Type B pancreatic cell (in vitro differentiated cells): ENCODE data around the gene NDUFA8. TPM values are rescaled to one million over a fixed set of nuclear protein-coding genes. Genes with fewer than 3 reads are reported as not detected.

Experiments
- DNase-seq: peaks from one replicate; pipeline ENCODE4 v3.0.0; 2021; ENCODE audit warnings: mixed read lengths; ENCODE audit not compliant: unreplicated experiment; ENCODE audit errors: extremely low spot score
- H3K27ac Mint-ChIP-seq: 2 replicates; pipeline ENCODE4 v1.8.0; 2021; ENCODE audit warnings: mild to moderate bottlenecking, mixed read lengths
- H3K27me3 Mint-ChIP-seq: 2 replicates; pipeline ENCODE4 v1.8.0; 2021; ENCODE audit warnings: mixed read lengths
- H3K36me3 Mint-ChIP-seq: 2 replicates; pipeline ENCODE4 v1.8.0; 2021; ENCODE audit warnings: mixed read lengths
- H3K4me1 Mint-ChIP-seq: one replicate; pipeline ENCODE4 v1.8.0; 2021; ENCODE audit warnings: mixed read lengths; ENCODE audit not compliant: unreplicated experiment
- H3K4me3 Mint-ChIP-seq: 2 replicates; pipeline ENCODE4 v1.8.0; 2021; ENCODE audit warnings: mild to moderate bottlenecking, mixed read lengths
- H3K9me3 Mint-ChIP-seq: 2 replicates; pipeline ENCODE4 v1.8.0; 2021; ENCODE audit warnings: mixed read lengths
- CTCF ChIP-seq: fragments of 200-600 bp; sonication (generic); conservative IDR thresholded peaks from 2 replicates; pipeline ENCODE4 v1.5.0; 2021; ENCODE audit warnings: antibody characterized with exemption, mild to moderate bottlenecking
- long read RNA-seq: library from polyadenylated mRNA; unstranded; transcript quantifications from one replicate; pipeline ENCODE4 v2.0.0, GENCODE V29; 2020
- total RNA-seq: library from RNA; stranded (reverse); gene quantifications from 2 replicates; pipeline ENCODE4 v1.2.1, GENCODE V29; 2021; ENCODE audit warnings: low replicate concordance

NDUFA8 gene
- total RNA-seq: 65.4 and 68.7 TPM in 2 replicates
- long read RNA-seq, transcript NDUFA8-201 (4 exons, 844 nt): major isoform, 41 of 41 reads
- long read RNA-seq, partial matches to known transcripts: 0 of 41 reads
- long read RNA-seq, other reads (novel, unspliced or antisense): 0 of 41 reads

GRCh38 chr9:122159026-122159924 is at the start of gene NDUFA8, which contains the start of gene MORN5:
NDUFA8 (minus strand) TSS chr9:122159779; CDS start chr9:122159677, 102 bp downstream.
MORN5 (plus strand) TSS chr9:122159908; CDS start chr9:122159973, 65 bp downstream.
- H3K4me3 Mint-ChIP-seq: peak within 1 kb of the TSS; percentile 98
- peak within 1 kb of the TSS; percentile 93 for H3K27ac Mint-ChIP-seq
- H3K4me1 Mint-ChIP-seq: peaks cover 19% of the 10 kb centered on the region
- TF ChIP-seq CTCF: peak; percentile 52
- DNase-seq: peak; percentile 98
- H3K9me3 Mint-ChIP-seq: no peaks in the 10 kb centered on the region
- H3K27me3 Mint-ChIP-seq: peaks cover 22% of the 10 kb centered on the region
- H3K36me3 Mint-ChIP-seq: peaks cover 11% of the 10 kb centered on the region

- H3K27me3 Mint-ChIP-seq: peaks cover 54% of the 10 kb centered on the region
- no peak for DNase-seq
- peaks cover 7% of the 10 kb centered on the region for H3K4me1 Mint-ChIP-seq
- H3K4me3 Mint-ChIP-seq: no peak overlapping the region
- H3K9me3 Mint-ChIP-seq: no peaks in the 10 kb centered on the region
- TF ChIP-seq CTCF: no peak
- H3K27ac Mint-ChIP-seq: no peak overlapping the region
- no peaks in the 10 kb centered on the region for H3K36me3 Mint-ChIP-seq
Observed at GRCh38 chr9:122207096-122207495, 47.5 kb upstream of the NDUFA8 start.

- Mint-ChIP-seq H3K4me3 (no peak overlapping the region), H3K4me1 (peaks cover 7% of the 10 kb centered on the region), H3K27ac (no peak overlapping the region), H3K27me3 (peaks cover 46% of the 10 kb centered on the region), H3K36me3 (no peaks in the 10 kb centered on the region), H3K9me3 (no peaks in the 10 kb centered on the region)
- DNase-seq: no peak
- TF ChIP-seq CTCF: no peak
Observed at GRCh38 chr9:122206118-122207046, 46.8 kb upstream of the NDUFA8 start.

- TF ChIP-seq CTCF: no peak
- Mint-ChIP-seq H3K27me3 (peaks cover 34% of the 10 kb centered on the region), H3K4me3 (no peak overlapping the region), H3K36me3 (no peaks in the 10 kb centered on the region), H3K4me1 (peaks cover 7% of the 10 kb centered on the region), H3K27ac (no peak overlapping the region), H3K9me3 (no peaks in the 10 kb centered on the region)
- DNase-seq: no peak
Observed at GRCh38 chr9:122205176-122205575, 45.6 kb upstream of the NDUFA8 start.

- H3K9me3 Mint-ChIP-seq: no peaks in the 10 kb centered on the region
- no peak for TF ChIP-seq CTCF
- peaks cover 31% of the 10 kb centered on the region for H3K27me3 Mint-ChIP-seq
Observed at GRCh38 chr9:122204491-122204890, 44.9 kb upstream of the NDUFA8 start.

More at GRCh38 chr9:122204491-122204890, 44.9 kb upstream of the NDUFA8 start:
- Mint-ChIP-seq H3K27ac (no peak overlapping the region), H3K4me3 (no peak overlapping the region), H3K4me1 (peaks cover 7% of the 10 kb centered on the region), H3K36me3 (no peaks in the 10 kb centered on the region)
- no peak for DNase-seq
